ENCODE measurements around the gene GYG2.

DNA sequence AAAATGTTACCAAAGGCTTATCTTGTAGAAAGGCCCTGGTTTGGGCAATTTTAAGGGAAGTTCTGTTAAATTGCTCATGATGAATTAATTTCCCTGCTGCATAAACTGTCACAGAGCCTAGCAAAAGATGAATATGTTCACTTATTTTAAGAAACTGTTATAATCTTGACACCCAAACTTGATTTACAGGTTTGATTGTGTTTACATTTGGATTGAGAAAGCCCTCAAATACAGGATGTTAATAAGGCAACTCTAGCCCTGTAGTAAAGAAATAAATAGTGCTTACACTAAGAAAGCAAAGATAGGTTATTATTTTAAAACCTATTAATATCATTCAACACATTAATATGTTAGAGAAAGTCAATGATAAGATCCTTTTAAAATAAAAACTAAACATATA is 18.3 kb downstream of the GYG2 start:
- TF ChIP-seq CTCF (IDR thresholded peaks at IDR 0.05) (no peak), EP300 (IDR thresholded peaks at IDR 0.05; ENCODE audit: borderline replicate concordance in 1 of 2, low read depth in 1 of 2, low read length in 1 of 2) (no peak), CHD2 (IDR thresholded peaks at IDR 0.05; ENCODE audit: low read length, partially characterized antibody) (no peak)

Measured in SK-N-SH (cell line).